K562 (cell line): Measurements from ENCODE around the gene SKAP1. TPM values are rescaled to one million over a fixed set of nuclear protein-coding genes. Genes with fewer than 3 reads are reported as not detected.
A peak's percentile ranks its signal among the peaks of the same experiment; 100 is the strongest.

Experiments used
- ATAC-seq: fragments of 200-7000 bp; cut with Tn5 transposase; 3 replicates; pipeline ENCODE4 v1.9.1; 2020; ENCODE audit warnings: moderate library complexity
- BruUV-seq: library from RNA; stranded (reverse); fragments of 400-500 nt; replicated peaks from 2 replicates; lab custom pipeline; 2021; lab: Mats Ljungman, UMichigan
- CTCF ChIA-PET: fragments of 300-600 bp; formaldehyde crosslinking; extraction: SDS; loops from one replicate; lab custom pipeline; 2021; ENCODE audit warnings: low intra/inter-chr PET ratio; lab: Yijun Ruan, JAX
- POLR2A ChIA-PET: fragments of 300-600, 350-650 bp; sonication (Branson Sonifier 250); formaldehyde crosslinking; extraction: SDS; loops from one replicate; lab custom pipeline; 2021; ENCODE audit warnings: antibody characterized with exemption, inconsistent platforms; lab: Yijun Ruan, JAX
- DNase-seq, 4 experiments: peaks; one replicate each; pipeline versions ENCODE4 v3.0.0 to v3.0.0-alpha.2; 2011 to 2018; ENCODE audit warnings: low spot score in 3 of 4, mixed read lengths in 3 of 4; ENCODE audit errors: extremely low read depth in 1 of 4
- FAIRE-seq: peaks from 2 replicates; lab custom pipeline; 2011; peaks lifted over from hg19 to GRCh38; lab: Jason Lieb, UNC
- H2AFZ ChIP-seq: 2 replicates; pipeline ENCODE4 v1.6.0; 2011; ENCODE audit warnings: low read depth, low read length, control low read depth, inconsistent platforms
- H3K27ac ChIP-seq: fragments of 200-600 bp; 3 replicates; pipeline ENCODE4 v1.8.0; 2011; ENCODE audit warnings: low read depth, mild to moderate bottlenecking, control low read depth, inconsistent platforms, low read length, moderate library complexity, mixed read lengths; ENCODE audit errors: extremely low read depth
- H3K27me3 ChIP-seq, 2 experiments: fragments of 300-600 bp in 1 of 2; 2 replicates in 1 of 2; 3 replicates in 1 of 2; pipeline versions ENCODE4 v1.6.0 to v1.8.0; 2011; ENCODE audit warnings: inconsistent platforms in 2 of 2, low read length in 2 of 2, mild to moderate bottlenecking in 1 of 2, mixed read lengths in 1 of 2, moderate library complexity in 1 of 2; ENCODE audit not compliant: control insufficient read depth in 2 of 2, insufficient read depth in 2 of 2
- H3K36me3 ChIP-seq: fragments of 300-600 bp; 3 replicates; pipeline ENCODE4 v1.8.0; 2011; ENCODE audit warnings: mild to moderate bottlenecking, low read length, inconsistent platforms; ENCODE audit not compliant: control insufficient read depth, insufficient read depth
- H3K4me1 ChIP-seq, 2 experiments: fragments of 200-600 bp in 1 of 2; replicated peaks in 1 of 2; 2 replicates in 1 of 2; 3 replicates in 1 of 2; pipeline versions ENCODE4 v1.5.1 to v1.8.0; 2011; ENCODE audit warnings: inconsistent platforms in 2 of 2, low read length in 2 of 2, mild to moderate bottlenecking in 1 of 2, mixed read lengths in 1 of 2, moderate library complexity in 1 of 2; ENCODE audit not compliant: control insufficient read depth in 2 of 2, insufficient read depth in 2 of 2
- H3K4me2 ChIP-seq: 2 replicates; pipeline ENCODE4 v1.6.1; 2011; ENCODE audit warnings: low read length, control low read depth, inconsistent platforms, mixed read lengths; ENCODE audit not compliant: insufficient read depth
- H3K4me3 ChIP-seq: fragments of 200-600 bp; sonication (generic), shearing (Covaris generic); 2 replicates; pipeline ENCODE4 v1.5.1; 2016; ENCODE audit warnings: control low read depth, inconsistent platforms
- H3K79me2 ChIP-seq: fragments of 200-600 bp; 3 replicates; pipeline ENCODE4 v1.8.0; 2011; ENCODE audit warnings: low read length, inconsistent platforms; ENCODE audit not compliant: control insufficient read depth, insufficient read depth
- H3K9ac ChIP-seq, 2 experiments: 2 replicates each; pipeline versions ENCODE4 v1.6.0 to v1.6.1; 2011; ENCODE audit warnings: low read depth in 2 of 2, low read length in 2 of 2, control low read depth in 1 of 2, inconsistent platforms in 1 of 2, mild to moderate bottlenecking in 1 of 2, mixed read lengths in 1 of 2; ENCODE audit not compliant: insufficient read depth in 1 of 2
- H3K9me1 ChIP-seq: one replicate; pipeline ENCODE4 v1.6.0; 2011; ENCODE audit warnings: inconsistent platforms, mild to moderate bottlenecking, low read length, moderate library complexity; ENCODE audit not compliant: control insufficient read depth, insufficient read depth
- H3K9me3 ChIP-seq: replicated peaks from 2 replicates; pipeline ENCODE4 v1.5.1; 2011; ENCODE audit warnings: low read depth, low read length, inconsistent platforms; ENCODE audit not compliant: control insufficient read depth, insufficient read depth
- H4K20me1 ChIP-seq: replicated peaks from 2 replicates; pipeline ENCODE4 v1.6.1; 2011; ENCODE audit warnings: low read length, inconsistent platforms, mixed read lengths; ENCODE audit not compliant: control insufficient read depth, insufficient read depth
- CBX3 ChIP-seq, 2 experiments: IDR thresholded peaks; 1 replicate in 1 of 2; 2 replicates in 1 of 2; pipeline ENCODE4 v1.6.1; 2012; ENCODE audit warnings: inconsistent platforms in 2 of 2, low read length in 2 of 2, borderline replicate concordance in 1 of 2, control low read depth in 1 of 2
- GATAD2B ChIP-seq: fragments of 450-650 bp; IDR thresholded peaks from 2 replicates; pipeline ENCODE4 v1.6.1; 2017; ENCODE audit warnings: mild to moderate bottlenecking, borderline replicate concordance
- IRF2 ChIP-seq: sonication (generic); formaldehyde crosslinking; IDR thresholded peaks from 2 replicates; pipeline ENCODE4 v1.8.1; 2022; ENCODE audit warnings: mild to moderate bottlenecking, missing genetic modification reagents
- MXI1 ChIP-seq: IDR thresholded peaks from 2 replicates; pipeline ENCODE4 v1.6.1; 2011; ENCODE audit warnings: low read depth, mild to moderate bottlenecking, improper control_type of control experiment, low read length
- NELFE ChIP-seq: IDR thresholded peaks from 2 replicates; pipeline ENCODE4 v1.6.1; 2011; ENCODE audit warnings: mild to moderate bottlenecking; ENCODE audit not compliant: insufficient read depth, insufficient read length
- SIX5 ChIP-seq, 2 experiments: IDR thresholded peaks; 2 replicates each; pipeline ENCODE4 v1.6.1; 2011; ENCODE audit warnings: low read length in 2 of 2, borderline replicate concordance in 1 of 2, low read depth in 1 of 2, mild to moderate bottlenecking in 1 of 2, moderate library complexity in 1 of 2; ENCODE audit not compliant: insufficient read depth in 1 of 2
- WHSC1 ChIP-seq: IDR thresholded peaks from one replicate; pipeline ENCODE4 v1.6.1; 2012; ENCODE audit warnings: low read length, control low read depth, inconsistent platforms
- ZNF311 ChIP-seq: fragments of 250-450 bp; sonication (Bioruptor Pico); IDR thresholded peaks from 2 replicates; pipeline ENCODE4 v1.4.0; 2020; ENCODE audit warnings: mild to moderate bottlenecking, moderate library complexity
- ZNF436 ChIP-seq: fragments of 250-450, 450-650 bp; sonication (Bioruptor Pico); formaldehyde crosslinking; IDR thresholded peaks from 2 replicates; pipeline ENCODE4 v1.7.0; 2020; ENCODE audit warnings: mild to moderate bottlenecking
- ZNF584 ChIP-seq: fragments of 200-800 bp; sonication (Bioruptor generic); IDR thresholded peaks from 2 replicates; pipeline ENCODE4 v1.6.1; 2016; ENCODE audit warnings: low read depth, mild to moderate bottlenecking, missing genetic modification characterization, missing compliant biosample characterization
- WGBS: fragments of 100-300 bp; shearing (Covaris generic); methylation state at CpG from one replicate; pipeline ENCODE4 v1.1.6; 2016; ENCODE audit warnings: low coverage, mixed read lengths; ENCODE audit not compliant: insufficient coverage; ENCODE audit errors: missing lambda C conversion rate; 5-methylcytosine and 5-hydroxymethylcytosine counted together
- in situ Hi-C: fragments of 300-500 bp; cut with MboI; formaldehyde crosslinking; loops from 4 replicates; pipeline ENCODE4 v1.15.0; 2018; ENCODE audit warnings: inconsistent platforms, mixed read lengths
- intact Hi-C: fragments of 100-400 bp; cut with micrococcal nuclease; formaldehyde crosslinking; loops from 2 replicates; pipeline ENCODE4 v1.14.2; 2022
- polyA plus RNA-seq, 8 experiments: library from polyadenylated mRNA; depleted of rRNA in 4 of 8; stranded (reverse) in 5 of 8; unstranded in 3 of 8; fragments of >200 nt; fragmentation: Nextera tagmentation in 2 of 8; fragmentation: Illumina TruSeq in 1 of 8; extraction: Ambion mirVana in 2 of 8; extraction: Trizol in 1 of 8; gene quantifications; 2 replicates each; pipeline versions ENCODE4 v1.2.1 to v1.2.3, GENCODE V29; 2011 to 2014; ENCODE audit warnings: inconsistent platforms in 1 of 8, missing spikeins in 1 of 8
- total RNA-seq, 7 experiments: library from RNA; depleted of rRNA in 6 of 7; stranded (reverse); fragments of >200 nt in 6 of 7; fragmentation: Illumina TruSeq in 2 of 7; extraction: Trizol in 2 of 7; gene quantifications; 2 replicates each; pipeline versions ENCODE4 v1.2.1 to v1.2.3, GENCODE V29; 2011 to 2021; ENCODE audit warnings: low replicate concordance in 1 of 7
- TF ChIP-seq, protein P1 (sequence below): sonication (generic); formaldehyde crosslinking; IDR thresholded peaks from 2 replicates; pipeline ENCODE4 v1.8.0; 2022; ENCODE audit warnings: mild to moderate bottlenecking, missing genetic modification reagents
- TF ChIP-seq, protein P2 (sequence below): fragments of 250-450 bp; sonication (Bioruptor Pico); IDR thresholded peaks from 2 replicates; pipeline ENCODE4 v1.5.0; 2021; ENCODE audit warnings: mild to moderate bottlenecking, moderate library complexity

The SKAP1 gene
- total and polyA plus RNA-seq, 9 of the 15 experiments (the other 6 are each of a cell fraction or from before 2014, with no cell fraction given), result 0.06 to 0.80 (median 0.10) TPM; not detected in 4

DNA sequence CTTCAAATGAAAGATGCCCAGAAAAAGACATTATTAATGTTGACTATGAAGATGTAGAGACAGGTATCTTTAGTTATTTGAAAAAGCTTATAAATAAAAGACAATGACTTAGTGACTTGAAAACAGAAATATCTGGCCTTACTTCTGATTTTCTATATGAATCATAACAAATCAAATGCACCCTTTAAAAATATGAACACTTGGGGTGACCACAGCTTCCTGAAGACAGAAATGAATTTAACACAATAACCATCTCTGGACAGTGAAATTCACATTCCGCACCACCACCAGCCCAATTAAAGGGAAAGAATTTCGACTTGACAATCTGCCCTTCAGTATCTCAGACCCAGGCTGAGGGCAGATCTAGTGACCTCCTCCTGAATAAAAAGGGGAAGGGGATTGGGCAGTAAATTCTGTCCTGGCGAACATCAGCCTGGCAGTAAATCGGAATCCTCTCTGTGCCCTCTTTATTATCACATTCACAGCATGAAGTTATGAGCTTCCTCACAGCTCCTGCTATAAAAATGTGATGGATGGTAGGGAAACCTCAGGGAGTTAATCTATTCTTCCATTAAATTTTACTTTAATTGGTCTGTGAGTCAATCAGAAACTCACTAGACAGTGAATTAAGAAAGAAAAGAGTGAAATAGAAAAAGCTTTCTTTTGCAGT lies 190.9 kb downstream of the SKAP1 start:
- H3K79me2 ChIP-seq, result no peaks in the 10 kb centered on the region
- ChIA-PET CTCF (no interaction called here), POLR2A (interaction anchor here (0.8 to 1.6 kb wide), 5 partner anchors 8 to 26 kb away, joined by 3 to 6 read pairs (median 4); no protein-coding TSS in a partner anchor)
- H3K9me3 ChIP-seq, result no peaks in the 10 kb centered on the region
- H3K27me3 ChIP-seq, result no peaks in the 10 kb centered on the region
- H3K4me2 ChIP-seq, result no peak overlapping the region
- no peak overlapping the region for H3K9ac ChIP-seq
- ATAC-seq (no peak), FAIRE-seq (no peak), DNase-seq (no peak)
- WGBS, result 70% methylated on average over 4 of the region's 4 CpGs
- no peaks in the 10 kb centered on the region; the same call in 2 of the 3 replicates for H3K36me3 ChIP-seq
- H3K4me3 ChIP-seq, result no peak overlapping the region
- no peaks in the 10 kb centered on the region for H3K9me1 ChIP-seq
- intact Hi-C loops (no loop called here), in situ Hi-C loops (no loop called here)
- H3K27ac ChIP-seq, result peak overlapping the region; percentile 74; the same call in 1 of the 3 replicates
- no TSS peak for BruUV-seq
- H4K20me1 ChIP-seq, result no peaks in the 10 kb centered on the region
- H3K4me1 ChIP-seq, result peaks cover 12 to 56% of the 10 kb centered on the region in 2 experiments
- H2AFZ ChIP-seq, result peak overlapping the region; percentile 88
- TF ChIP-seq IRF2 (CRISPR knock-in tag) (no peak), CBX3 (IDR thresholded peaks at IDR 0.05; ENCODE audit: borderline replicate concordance in 1 of 2, low read length in 2 of 2) (no peak), MXI1 (no peak), WHSC1 (no peak), ZNF584 (CRISPR knock-in tag) (no peak), GATAD2B (no peak), SIX5 (IDR thresholded peaks at IDR 0.05; ENCODE audit: borderline replicate concordance in 1 of 2, insufficient read depth in 1 of 2, low read depth in 1 of 2, low read length in 2 of 2) (no peak), ZNF311 (CRISPR knock-in tag) (no peak), ZNF436 (CRISPR knock-in tag) (no peak), NELFE (no peak)
- TF ChIP-seq, protein P1, sequence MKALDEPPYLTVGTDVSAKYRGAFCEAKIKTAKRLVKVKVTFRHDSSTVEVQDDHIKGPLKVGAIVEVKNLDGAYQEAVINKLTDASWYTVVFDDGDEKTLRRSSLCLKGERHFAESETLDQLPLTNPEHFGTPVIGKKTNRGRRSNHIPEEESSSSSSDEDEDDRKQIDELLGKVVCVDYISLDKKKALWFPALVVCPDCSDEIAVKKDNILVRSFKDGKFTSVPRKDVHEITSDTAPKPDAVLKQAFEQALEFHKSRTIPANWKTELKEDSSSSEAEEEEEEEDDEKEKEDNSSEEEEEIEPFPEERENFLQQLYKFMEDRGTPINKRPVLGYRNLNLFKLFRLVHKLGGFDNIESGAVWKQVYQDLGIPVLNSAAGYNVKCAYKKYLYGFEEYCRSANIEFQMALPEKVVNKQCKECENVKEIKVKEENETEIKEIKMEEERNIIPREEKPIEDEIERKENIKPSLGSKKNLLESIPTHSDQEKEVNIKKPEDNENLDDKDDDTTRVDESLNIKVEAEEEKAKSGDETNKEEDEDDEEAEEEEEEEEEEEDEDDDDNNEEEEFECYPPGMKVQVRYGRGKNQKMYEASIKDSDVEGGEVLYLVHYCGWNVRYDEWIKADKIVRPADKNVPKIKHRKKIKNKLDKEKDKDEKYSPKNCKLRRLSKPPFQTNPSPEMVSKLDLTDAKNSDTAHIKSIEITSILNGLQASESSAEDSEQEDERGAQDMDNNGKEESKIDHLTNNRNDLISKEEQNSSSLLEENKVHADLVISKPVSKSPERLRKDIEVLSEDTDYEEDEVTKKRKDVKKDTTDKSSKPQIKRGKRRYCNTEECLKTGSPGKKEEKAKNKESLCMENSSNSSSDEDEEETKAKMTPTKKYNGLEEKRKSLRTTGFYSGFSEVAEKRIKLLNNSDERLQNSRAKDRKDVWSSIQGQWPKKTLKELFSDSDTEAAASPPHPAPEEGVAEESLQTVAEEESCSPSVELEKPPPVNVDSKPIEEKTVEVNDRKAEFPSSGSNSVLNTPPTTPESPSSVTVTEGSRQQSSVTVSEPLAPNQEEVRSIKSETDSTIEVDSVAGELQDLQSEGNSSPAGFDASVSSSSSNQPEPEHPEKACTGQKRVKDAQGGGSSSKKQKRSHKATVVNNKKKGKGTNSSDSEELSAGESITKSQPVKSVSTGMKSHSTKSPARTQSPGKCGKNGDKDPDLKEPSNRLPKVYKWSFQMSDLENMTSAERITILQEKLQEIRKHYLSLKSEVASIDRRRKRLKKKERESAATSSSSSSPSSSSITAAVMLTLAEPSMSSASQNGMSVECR (CRISPR knock-in tag), result no peak
- TF ChIP-seq, protein P2, sequence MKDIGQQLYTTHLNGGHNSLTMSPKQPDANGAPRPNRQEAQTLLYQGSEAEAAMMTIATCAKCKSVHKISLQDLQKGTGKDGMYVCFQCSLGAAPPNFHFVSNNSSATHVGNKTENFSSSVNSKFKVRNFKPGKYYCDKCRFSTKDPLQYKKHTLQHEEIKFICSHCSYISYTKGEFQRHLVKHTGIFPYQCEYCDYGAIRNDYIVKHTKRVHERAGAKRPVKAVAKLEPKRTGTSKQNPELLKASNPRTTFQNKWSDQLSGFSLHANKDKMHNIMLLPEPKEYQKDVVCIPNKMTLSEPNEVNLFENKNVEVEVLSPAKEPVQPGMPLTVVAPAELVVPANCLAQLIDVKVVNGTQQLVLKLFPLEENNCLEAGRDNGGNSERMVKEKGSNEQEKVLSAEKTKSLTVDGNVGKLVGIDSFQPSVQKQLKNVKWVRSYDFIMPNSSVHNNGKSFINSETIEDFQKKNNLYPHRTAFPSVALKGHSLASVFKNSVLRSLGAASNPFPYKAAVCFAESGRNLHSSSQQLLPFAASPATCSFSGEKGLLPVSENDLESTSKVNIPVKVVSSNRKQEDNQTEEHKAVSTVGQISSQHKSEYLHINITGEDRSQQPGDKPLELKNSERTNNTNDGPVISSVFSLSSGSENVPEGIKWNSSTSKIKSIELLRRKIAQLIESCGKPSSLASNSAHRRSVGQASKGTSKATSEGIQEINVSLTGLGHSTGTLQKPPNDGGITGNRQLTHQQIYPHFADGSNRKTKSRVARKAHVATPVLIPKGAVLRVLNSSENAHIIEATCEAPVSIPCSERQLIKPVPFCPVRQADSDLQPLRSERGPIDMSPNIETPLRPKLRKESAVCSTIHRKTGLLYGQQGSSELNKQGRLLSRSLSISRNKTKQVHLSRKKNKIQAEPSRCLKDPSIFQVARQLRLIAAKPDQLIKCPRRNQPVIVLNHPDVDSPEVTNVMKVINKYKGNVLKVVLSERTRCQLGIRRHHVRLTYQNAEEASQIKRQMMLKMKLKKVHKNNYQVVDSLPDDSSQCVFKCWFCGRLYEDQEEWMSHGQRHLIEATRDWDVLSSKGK (CRISPR knock-in tag), result no peak
